HG02571 (cell line): Measurements from ENCODE around the gene MYMK.

Experiments used
- ATAC-seq: cut with Tn5 transposase; IDR thresholded peaks from one replicate; pipeline ENCODE4 v1.9.1; 2021; ENCODE audit warnings: mild to moderate bottlenecking, moderate library complexity; ENCODE audit not compliant: unreplicated experiment

Gene MYMK

DNA sequence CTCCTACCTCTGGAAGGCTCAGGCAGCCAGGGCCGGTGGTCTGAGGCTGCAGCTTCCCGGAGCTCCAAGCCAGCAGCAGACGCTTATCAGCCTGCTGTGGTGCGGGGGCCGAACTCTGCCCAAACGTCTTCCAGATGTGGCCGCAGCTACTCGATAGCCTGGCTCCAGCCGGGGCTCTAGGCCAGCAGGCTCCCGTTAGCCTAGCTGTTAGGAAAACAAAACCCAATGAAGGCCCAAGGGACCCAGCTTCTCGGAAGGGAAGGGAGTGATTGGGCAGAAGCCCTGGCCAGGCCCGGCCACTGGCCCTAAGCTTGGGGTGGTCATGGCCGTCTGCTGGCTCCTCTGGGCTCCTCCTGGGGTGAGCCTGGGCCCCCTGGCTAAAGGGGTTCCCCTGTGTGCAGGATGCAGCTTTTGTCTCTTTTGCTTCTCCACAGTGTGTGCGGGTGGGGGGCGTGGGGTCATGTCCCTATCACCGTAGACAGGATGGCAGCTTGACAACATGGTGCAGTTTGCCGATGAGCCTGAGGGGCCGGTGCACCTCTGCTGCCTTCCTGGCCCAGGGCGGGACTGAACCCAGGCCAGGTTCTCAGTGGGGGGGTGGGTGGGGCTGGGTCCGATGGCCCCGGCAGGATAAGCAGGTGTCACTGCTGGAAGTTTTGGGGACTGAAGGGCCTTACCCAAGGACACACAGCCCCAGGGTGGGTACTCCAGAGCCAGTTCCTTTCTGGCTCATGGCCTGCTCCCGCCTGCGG, 18.7 kb downstream of the MYMK start:
- ATAC-seq, result no peak

DNA sequence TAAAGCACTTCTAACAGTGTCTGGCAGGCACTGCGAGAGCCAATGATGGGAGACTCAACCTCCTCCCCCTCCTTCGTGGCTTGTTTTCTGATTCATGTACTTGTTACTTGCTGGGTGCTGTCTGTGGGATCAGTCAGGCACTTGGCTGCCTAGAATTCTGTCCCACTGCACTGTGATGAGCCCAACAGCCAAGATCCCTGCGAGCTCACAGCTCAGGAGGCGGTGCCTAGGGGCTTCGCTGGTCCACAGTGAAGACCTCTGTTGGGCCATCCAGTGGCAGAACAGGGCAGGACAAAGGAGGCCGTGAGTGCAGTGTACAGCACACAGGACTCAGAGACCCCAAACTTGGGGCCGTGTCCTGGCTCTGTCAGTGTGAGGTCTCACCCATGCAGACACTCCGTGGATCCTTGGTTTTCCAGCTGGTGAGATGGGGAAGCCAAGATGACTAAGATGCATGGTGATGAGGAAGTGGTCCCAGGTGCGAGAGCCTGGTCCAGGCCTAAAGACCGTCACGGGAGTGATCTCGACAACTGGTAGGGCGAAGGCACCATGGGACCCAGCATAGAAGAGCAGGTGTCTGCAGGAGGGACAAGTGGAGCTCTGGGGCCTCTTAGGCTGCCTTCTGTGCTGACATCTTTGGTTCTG, 19.5 kb downstream of the MYMK start:
- no peak for ATAC-seq

DNA sequence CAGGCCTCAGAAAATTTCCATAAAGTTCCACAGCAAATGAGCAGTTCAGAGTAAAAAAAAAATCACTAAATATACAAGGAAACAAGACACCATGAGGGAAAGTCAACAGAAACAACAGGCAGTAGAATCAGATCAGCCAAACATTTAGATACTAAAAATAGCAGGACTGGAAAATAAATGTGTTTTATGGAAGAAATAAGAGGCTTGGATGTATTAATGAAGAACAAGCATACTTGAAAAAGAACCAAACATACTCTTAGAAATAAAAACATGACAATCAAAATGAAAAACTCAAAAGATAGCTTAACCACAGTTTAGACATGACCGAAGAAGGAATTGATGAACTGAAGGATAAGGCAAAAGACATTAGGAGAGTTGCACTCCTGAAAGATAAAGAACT, 22.6 kb downstream of the MYMK start:
- no peak for ATAC-seq

DNA sequence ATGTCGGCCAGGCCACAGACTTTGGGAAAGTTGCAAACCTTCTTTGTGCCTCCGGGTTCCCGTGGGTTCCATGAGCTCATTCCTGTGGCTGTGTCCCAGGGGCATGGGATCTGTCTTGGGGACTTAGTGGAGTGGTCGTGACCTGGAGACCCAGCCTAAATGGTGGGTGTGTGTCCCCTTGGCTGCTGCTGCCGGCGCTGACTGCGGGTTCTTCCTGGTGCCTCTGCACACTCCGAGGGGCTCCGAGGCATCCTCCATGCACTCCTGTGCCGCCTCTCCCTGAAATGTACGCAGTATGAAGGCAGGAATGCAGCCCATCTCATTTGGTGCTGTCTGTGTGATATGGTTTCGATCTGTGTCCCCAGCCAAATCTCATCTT, 24.9 kb downstream of the MYMK start:
- no peak for ATAC-seq

DNA sequence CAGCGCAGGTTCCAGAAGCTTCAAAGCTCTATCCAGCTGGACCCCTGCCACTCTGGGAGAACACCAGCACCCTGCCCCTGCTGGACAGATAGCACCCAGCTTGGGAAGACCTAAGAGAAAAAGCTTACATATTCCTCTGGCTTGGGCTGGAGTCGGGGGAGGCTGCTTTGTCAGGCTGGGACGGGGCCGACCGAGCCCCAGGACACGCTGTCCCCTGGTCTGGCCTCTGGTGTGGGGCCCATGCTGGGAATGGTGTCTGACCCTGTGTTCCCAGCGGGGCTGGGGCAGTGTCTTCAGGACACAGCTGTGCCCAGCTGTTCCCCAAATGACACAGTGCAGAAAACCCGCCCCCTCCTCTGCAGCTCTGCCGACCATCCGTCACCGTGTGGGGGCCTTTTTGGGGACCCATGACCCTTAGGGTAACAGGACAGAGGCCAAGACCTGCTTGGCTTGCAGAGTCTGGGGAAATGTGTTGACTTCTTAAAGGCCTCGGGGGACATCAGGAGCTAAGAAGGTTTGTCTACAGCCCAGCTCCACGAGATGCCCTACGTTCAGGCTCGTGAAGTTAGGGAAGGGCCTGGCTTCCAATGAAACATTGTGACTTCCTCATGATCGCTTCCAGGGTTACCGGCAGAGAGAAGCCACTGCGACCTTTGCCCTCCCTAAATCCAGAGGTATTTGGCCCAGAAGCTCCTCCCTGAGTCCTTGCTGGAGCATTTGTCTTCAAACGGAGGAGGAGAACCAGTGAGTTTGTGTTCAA, 25.4 kb downstream of the MYMK start:
- ATAC-seq, result no peak

DNA sequence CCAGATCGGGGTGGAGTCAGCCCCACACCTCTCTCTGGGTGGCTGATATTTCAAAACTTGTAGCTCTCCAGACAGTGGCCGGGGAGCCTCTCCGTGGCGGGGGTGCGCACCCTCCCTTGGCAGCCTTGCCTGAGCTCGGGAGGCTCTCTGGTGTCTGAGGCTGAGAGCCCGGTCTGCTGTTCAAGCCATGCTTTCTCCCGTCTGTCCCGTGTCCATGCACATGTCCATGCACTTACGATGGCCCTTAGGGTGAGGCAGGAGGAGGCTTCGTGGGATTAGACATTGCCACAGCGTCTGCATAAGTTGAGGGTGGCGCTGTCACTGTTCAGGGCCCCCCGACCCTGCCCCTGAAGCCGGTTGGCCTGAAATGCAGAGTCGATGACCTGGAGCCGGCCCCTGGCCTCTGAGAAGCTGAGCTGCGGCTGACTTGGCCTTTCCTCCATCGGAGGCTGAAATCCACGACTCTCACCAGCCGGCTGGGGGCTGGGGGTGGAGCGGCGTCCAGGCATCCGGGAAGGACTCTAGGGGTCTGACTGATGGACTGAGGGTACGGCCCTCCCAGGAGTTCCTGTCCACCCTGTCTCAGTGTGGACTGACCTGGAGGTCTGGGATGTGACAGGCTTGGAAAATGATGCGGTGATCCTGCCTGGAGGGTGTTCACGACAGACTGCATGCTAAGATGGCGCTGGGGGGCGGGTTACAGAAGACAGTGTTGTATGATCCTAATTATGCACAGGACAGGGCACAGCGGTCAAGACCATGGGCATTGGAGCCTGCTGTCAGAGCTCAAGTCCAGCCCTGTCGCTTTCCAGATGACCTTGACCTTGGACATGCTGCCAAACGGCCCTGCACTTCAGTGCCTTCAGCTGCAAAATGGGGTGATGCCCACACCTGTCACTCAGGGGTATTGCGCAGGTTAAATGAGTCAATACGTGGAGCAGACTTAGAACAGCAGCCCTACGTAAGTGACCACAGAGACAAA, 27.6 kb downstream of the MYMK start:
- ATAC-seq, result no peak

DNA sequence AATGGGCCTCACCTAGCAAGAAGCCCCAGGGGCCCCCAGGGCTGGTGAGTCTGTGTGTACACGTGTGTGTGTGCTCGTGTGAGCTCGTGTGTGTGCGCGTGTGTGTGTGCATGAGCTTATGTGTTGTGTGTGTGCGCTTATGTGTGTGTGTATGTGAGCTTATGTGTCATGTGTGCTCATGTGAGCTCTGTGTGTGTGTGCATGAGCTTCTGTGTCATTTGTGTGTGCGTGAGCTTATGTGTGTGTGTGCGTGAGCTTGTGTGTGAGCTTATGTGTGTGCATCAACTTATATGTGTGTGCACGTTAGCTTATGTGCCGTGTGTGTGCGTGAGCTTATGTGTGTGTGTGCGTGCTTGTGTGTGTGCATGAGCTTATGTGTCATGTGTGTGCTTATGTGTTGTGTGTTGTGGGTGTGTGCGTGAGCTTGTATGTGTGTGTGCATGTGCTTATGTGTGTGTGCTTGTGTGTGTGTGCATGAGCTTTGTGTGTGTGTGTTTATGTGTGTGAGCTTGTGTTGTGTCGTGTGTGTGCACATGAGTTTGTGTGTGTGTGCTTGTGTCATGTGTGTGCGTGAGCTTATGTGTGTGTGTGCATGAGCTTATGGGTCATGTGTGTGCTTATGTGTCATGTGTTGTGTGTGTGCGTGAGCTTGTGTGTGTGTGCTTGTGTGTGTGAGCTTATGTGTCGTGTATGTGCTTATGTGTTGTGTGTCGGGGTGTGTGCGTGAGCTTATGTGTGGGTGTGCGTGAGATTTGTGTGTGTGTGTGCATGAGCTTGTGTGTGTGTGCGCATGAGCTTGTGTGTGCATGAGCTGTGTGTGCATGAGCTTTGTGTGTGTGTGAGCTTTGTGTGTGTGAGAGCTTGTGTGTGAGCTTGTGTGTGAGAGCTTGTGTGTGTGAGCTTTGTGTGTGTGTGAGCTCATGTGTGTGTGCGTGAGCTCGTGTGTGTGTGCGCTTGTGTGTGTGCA, 29.1 kb downstream of the MYMK start:
- no peak for ATAC-seq

DNA sequence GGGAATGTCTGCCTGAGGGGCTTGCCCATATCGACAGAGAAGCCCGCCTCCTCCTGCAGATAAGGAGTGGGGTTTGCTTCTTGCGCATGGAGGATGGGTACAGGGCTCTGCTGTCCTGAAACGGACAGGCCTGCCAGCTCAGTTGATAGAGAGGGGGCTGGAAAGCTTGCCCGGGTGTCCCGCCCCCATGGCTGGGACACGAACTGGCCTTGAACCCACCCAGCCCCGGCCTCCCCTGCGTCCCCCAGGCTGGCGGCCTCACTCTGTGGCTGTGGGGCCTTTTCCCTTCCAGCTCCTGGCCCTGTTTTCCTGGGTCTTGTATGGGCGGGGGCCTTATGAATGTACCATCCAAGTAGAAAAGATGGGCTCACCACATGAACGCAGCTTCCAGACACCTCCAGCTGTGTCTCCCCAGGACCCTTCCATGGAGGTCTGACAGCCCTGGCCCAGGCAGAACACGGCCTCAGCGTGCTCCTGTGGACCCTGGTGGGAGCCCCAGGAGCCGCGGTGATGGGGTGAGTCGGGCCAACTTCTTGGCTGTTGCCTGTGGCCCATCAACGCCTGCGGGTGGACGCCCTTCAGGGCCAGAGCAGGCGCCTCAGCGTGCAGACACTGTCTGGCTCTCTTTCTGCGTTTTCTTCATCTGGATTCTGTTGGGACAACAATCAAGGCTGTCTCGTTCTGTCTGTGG, 30.0 kb downstream of the MYMK start:
- ATAC-seq, result no peak

DNA sequence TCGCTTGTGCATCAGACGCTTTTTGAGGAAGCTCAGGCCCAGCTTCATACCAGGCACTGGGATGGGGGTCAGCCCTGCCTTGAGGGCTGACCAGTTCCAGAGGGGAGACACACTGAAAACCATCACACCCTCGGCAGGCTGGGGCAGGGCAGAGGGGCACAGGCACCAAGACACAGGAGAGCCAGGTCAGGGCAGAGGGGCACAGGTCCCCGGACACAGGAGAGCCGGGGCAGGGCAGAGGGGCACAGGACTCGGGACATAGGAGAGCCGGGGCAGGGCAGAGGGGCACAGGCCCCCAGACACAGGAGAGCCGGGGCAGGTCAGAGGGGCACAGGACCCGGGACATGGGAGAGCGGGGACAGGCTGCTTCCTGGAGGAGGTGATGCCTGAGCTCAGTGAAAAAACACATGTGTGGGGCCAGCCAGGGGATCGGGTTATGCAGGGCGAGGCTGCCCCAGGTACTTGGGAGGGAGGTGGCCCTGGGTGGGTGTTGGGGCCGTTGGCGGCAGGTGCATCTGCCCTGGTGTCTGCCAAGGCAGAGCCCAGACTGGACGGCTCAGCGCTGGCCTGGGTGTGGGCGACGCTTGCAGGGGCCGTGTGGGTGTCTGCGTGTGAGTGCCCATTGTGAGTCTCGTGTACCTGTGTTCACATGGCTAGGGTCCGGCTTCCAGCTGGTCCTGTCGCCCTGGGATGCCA, 30.8 kb downstream of the MYMK start:
- no peak for ATAC-seq

DNA sequence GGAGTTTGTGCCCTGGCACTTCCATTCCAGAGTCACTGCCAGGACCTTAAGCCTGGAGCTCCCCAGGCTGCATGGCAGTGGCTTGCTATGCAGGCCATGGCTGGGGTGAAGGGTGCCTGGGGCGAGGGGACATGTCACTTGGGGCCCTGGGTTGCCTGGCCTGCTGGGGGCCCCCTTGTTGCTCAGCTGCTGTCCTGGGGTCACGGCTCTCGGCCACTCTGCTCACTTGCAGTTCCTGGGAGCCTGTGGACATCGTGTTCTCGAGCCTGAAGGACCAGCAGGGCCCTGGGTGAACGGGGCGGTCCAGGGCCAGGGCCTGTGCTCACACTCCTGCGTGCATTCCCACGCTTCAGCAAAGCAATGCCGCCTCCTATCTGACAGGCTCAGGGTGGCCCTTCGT, 31.3 kb downstream of the MYMK start:
- ATAC-seq, result no peak

DNA sequence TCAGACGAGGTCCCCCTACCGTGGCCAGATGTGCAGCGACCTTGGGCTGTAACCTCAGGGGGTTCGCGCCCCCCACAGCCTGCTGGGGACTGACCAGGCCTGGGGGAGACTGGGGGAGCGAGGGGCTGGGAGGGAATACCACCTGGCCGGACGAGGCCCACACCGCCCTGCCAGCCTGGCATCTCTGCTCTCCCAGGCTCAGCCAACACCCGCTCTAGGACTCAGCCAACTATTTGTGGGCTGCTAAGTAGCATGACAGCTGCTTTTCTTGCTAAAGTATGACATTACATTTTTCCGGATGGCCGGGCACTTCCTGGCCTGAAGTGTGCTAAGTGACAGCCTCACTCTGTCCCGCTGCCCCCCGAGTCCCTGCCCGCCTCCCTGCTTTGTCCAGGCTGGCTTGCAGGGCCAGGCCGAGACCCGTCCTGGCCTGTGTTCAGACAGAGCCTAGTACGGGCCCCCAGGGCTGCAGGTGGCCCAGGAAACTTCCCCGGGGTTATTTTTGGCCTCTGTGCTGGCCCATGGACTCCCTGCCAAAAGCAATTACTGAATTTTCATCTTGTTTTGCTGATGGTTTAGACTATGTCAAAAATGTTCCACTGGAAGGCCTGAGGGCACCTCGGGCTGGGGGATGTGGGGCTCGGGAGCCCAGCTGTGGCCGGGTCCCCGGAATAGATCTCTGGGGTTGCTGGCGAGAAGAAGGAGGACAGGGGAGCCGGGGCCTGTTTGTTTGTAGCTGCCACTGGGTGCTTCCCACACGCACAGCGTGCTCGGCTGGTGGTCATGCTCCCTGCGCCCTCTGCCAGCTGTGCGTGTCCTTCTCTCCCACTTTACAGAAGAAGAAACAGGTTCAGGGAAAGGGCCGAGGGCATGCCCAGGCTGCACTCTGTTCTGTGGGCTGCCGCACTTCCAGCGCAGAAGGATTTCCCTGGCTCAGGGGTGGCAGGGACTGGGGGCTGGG, 32.4 kb downstream of the MYMK start:
- no peak for ATAC-seq

DNA sequence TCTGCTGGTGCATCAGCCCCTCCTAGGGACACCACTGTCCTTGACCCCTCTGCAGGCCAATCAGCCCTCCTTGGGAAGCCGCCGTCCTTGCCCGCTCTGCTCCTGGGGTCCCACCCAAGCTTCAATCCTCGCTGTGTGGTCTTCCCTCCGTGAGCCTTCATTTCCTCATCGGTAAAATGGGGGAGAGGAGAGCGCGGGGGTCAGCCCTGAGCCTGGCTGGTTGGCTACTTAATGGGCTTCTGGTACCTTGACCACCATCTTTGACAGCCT, 33.2 kb downstream of the MYMK start:
- no peak for ATAC-seq

DNA sequence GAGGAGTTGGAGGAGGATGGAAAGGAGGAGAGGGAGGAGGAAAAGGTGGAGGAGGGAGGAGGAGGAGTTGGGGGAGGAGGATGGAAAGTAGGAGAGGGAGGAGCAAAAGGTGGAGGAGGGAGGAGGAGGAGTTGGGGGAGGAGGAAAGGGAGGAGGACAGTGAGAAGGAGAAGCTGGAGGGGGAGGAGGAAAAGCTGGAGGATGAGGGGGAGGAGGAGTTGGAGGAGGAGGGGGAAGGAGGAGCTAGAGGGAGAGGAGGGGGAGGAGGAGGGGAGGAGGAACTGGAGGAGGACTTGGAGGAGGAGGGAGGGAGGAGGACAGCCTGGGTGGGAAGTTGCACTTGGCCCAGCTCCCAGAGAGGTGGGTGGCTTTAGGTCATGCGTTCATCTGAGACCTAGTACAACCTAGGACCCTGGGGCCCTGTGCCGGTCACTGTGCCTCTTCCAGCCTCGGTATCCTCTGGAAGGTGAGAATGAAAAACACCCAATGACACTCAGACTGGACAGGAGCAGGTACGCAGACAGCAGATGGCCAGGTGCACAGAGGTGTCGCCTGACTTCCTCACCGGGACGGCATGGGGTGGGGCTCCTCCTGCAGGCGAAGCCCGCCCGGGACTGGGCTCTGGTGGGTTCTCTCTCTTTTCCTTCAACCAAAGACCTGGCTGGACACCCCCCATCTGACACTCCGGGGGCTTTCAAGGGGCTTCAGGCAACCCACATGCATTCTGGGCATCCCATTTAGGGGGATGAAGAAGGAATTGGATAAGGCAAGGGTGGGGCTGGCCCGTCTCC, 33.7 kb downstream of the MYMK start:
- ATAC-seq, result no peak

DNA sequence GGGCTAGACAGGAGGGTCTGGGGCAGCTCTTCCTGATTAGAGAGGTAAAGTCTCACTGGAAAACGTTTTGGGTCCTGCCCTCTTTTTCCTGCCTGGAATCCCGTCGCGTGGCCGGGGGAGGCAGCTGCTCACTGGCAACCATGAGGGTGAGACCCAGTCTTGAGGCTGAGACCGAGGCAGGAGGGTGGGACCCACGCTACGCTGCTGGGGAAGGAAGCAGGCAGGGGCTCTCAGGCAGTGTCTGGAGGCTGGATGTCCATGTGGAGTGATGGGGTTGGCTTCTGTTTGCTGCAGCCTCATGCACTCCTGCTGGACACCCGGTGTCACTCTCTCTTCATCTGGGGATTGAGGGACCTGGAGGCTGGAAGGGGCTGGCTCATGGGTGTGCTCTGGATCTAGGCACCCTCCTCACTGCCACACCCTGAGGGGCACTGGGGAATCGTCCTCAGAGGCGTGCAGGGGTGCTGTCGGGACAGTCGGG, 34.5 kb downstream of the MYMK start:
- no peak for ATAC-seq

DNA sequence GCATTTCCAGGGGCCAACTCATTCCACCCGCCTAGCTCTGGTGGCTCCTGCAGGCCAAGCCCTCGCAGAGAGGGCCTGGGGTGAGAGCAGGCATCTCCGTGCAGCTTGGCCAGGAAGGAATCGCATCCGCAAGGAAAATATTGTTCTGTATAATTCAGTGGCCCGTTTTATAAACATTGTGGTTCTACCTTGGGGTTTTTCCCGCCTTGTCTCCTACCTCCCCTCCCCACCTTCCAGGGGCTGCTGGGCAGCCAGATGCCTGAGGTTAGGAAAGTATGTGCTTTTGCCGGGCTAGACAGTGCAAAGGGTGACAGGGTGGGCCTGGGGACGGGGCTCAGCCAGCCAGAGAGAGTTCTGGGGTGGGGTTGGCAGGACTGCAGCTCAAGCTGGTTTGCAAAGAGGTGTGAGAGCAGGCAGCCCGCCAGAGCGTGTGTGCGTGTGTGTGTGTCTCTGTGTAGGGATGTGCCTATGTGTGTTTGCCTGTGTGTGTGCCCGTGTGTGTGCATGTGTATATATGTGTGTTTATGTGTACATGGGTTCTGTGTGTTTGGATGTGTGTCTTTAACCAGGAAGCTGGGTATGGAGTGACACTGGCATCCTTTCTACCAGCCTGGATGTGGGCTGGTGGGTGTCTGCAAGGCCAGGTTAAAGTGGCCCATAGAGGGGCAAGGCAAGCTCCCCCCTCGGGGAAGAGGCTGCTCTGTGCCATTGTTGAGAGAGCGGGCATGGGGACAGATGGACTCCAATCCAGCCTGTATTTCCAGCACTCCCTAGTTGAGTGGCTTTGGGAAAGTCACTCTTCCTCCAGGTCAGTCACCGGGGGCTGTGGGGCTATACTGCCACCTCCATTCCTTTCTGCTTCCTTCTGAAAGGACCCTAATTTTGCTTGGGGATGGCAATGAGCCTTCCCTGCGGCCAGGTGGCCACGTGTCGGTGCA, 35.2 kb downstream of the MYMK start:
- no peak for ATAC-seq
